Tracheal epithelial cell (primary cell): ENCODE results near the gene ZNF277. TPM values are rescaled to one million over a fixed set of nuclear protein-coding genes. Genes with fewer than 3 reads are reported as not detected.

Experiments used
- total RNA-seq: library from RNA; depleted of rRNA; stranded (reverse); fragments of >200 nt; gene quantifications from 2 replicates; pipeline ENCODE4 v1.2.1, GENCODE V29; 2014

Gene ZNF277, protein sequence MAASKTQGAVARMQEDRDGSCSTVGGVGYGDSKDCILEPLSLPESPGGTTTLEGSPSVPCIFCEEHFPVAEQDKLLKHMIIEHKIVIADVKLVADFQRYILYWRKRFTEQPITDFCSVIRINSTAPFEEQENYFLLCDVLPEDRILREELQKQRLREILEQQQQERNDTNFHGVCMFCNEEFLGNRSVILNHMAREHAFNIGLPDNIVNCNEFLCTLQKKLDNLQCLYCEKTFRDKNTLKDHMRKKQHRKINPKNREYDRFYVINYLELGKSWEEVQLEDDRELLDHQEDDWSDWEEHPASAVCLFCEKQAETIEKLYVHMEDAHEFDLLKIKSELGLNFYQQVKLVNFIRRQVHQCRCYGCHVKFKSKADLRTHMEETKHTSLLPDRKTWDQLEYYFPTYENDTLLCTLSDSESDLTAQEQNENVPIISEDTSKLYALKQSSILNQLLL
- 48.9 and 59.7 TPM in 2 replicates for total RNA-seq

DNA sequence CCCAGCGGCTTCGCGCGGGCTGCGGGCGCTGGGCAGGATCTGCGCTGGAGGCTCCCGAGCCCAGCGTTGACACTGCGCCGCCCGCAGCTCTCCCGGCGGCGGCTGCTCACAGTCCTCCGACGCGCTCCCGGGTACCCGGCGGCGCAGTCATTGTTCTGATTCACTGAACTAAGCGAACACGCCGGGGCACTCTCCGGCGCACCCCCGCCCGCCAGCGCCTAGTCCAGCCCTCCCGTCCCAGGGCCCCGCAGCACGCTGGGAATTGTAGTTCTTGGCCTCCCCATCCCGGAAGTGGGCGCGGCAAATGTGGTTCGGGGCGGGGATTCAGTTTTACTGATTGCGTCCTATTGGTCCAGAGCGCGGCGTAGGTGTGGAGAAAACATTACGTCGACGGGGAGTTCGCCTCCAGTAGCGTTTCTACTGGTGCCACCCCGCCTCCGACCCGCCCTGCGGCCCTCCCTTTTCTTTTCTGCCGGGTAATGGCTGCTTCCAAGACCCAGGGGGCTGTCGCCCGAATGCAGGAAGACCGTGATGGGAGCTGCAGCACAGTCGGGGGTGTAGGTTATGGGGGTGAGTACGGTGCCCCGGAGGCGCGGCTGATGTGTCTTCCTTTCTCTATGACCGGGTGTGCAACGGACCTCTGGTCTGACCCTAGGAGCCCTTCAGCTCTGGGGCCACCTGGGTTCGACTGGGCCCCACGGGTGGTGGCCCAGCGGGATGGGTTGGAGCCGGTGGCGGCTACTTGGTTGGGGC, at the start of gene ZNF277, which contains the start of gene DOCK4:
Gene ZNF277 (plus strand): TSS at position 458 of the 753 bp plus-strand sequence. CDS start 22 bp downstream, at position 480.
Gene DOCK4 (minus strand): TSS at position 162 of the 753 bp plus-strand sequence. CDS start 261 bp downstream, outside the sequence.

Other genes starting within 250 kb of the ZNF277 start
- 7.0 and 10.6 TPM in 2 replicates for gene DOCK4, start 296 bp upstream of the ZNF277 start, total RNA-seq
- 61.0 and 100.0 TPM in 2 replicates for gene IFRD1, start 243.8 kb downstream of the ZNF277 start, total RNA-seq